Thoracic aorta (tissue), 2 donors: ENCODE data around the gene MFSD6L. TPM values are rescaled to one million over a fixed set of nuclear protein-coding genes. Genes with fewer than 3 reads are reported as not detected.
A peak's percentile ranks its signal among the peaks of the same experiment; 100 is the strongest.

Experiments used
- ATAC-seq: fragments of 150-250 bp; one replicate; pipeline ENCODE4 v1.8.0; 2017; ENCODE audit warnings: low read depth; ENCODE audit not compliant: insufficient number of reproducible peaks, low FRiP score
- DNase-seq: peaks from one replicate; pipeline ENCODE4 v3.0.0-alpha.2; 2020; ENCODE audit warnings: low spot score
- H3K27ac ChIP-seq, 2 donors: fragments of 200-600 bp; sonication (generic); 1 replicate in 1 of 2; 2 replicates in 1 of 2; pipeline ENCODE4 v1.5.1; 2016; ENCODE audit warnings: mild to moderate bottlenecking in 2 of 2, moderate library complexity in 2 of 2
- H3K27me3 ChIP-seq: fragments of 200-600 bp; sonication (generic); replicated peaks from 2 replicates; pipeline ENCODE4 v1.6.0; 2016; ENCODE audit warnings: mild to moderate bottlenecking; ENCODE audit not compliant: insufficient read depth
- H3K36me3 ChIP-seq: fragments of 200-600 bp; sonication (generic); one replicate; pipeline ENCODE4 v1.5.1; 2016
- H3K4me1 ChIP-seq, 2 donors: fragments of 200-600 bp; sonication (generic); 1 replicate in 1 of 2; 2 replicates in 1 of 2; pipeline versions ENCODE4 v1.5.1 to v1.6.0; 2016; ENCODE audit warnings: low read depth in 2 of 2, mild to moderate bottlenecking in 1 of 2; ENCODE audit not compliant: control insufficient read depth in 1 of 2
- H3K4me3 ChIP-seq: fragments of 200-600 bp; sonication (generic); 2 replicates; pipeline ENCODE4 v1.5.1; 2016; ENCODE audit warnings: mild to moderate bottlenecking
- H3K9me3 ChIP-seq: fragments of 200-600 bp; sonication (generic); 2 replicates; pipeline ENCODE4 v1.5.1; 2016
- CTCF ChIP-seq: fragments of 200-600 bp; sonication (generic); IDR thresholded peaks from one replicate; pipeline ENCODE4 v1.5.1; 2019; ENCODE audit warnings: antibody characterized with exemption
- total RNA-seq, 2 donors: library from RNA; depleted of rRNA; stranded (reverse); fragments of >200 nt; gene quantifications; one replicate each; pipeline versions ENCODE4 v1.1.0 to v1.2.3, GENCODE V29; 2016

MFSD6L gene
- total RNA-seq, 2 donors from 2014 or later, result 0.27 TPM; not detected in 1

- DNase-seq, result no peak
- no peaks in the 10 kb centered on the region for H3K36me3 ChIP-seq
- no peak overlapping the region for H3K4me3 ChIP-seq
- no peaks in the 10 kb centered on the region for H3K27me3 ChIP-seq
- TF ChIP-seq CTCF, result no peak
- no peaks in the 10 kb centered on the region for H3K9me3 ChIP-seq
- no peak overlapping the region for H3K27ac ChIP-seq
- no peak for ATAC-seq
- H3K4me1 ChIP-seq, result peaks cover 0 to 11% of the 10 kb centered on the region in 2 donors
Measured at GRCh38 chr17:8789743-8790142, 9.4 kb downstream of the MFSD6L start.

GRCh38 chr17:8788998-8789397, 10.2 kb downstream of the MFSD6L start:
- no peak for ATAC-seq

GRCh38 chr17:8785547-8786413, 13.4 kb downstream of the MFSD6L start:
- peak; percentile 39 for ATAC-seq
- peak overlapping the region in 1 of 2 donors; percentile 38 for H3K27ac ChIP-seq
- peak; percentile 85 for TF ChIP-seq CTCF

More at GRCh38 chr17:8788998-8789397, 10.2 kb downstream of the MFSD6L start:
- Histone ChIP-seq H3K36me3 (no peaks in the 10 kb centered on the region), H3K4me1 (peaks cover 0 to 11% of the 10 kb centered on the region in 2 donors), H3K27ac (no peak overlapping the region), H3K27me3 (no peaks in the 10 kb centered on the region), H3K4me3 (no peak overlapping the region), H3K9me3 (no peaks in the 10 kb centered on the region)
- DNase-seq, result no peak
- no peak for TF ChIP-seq CTCF

GRCh38 chr17:8782176-8782575, 17.0 kb downstream of the MFSD6L start:
- no peak for TF ChIP-seq CTCF
- Histone ChIP-seq H3K27ac (no peak overlapping the region), H3K9me3 (no peaks in the 10 kb centered on the region), H3K4me3 (no peak overlapping the region), H3K36me3 (no peaks in the 10 kb centered on the region), H3K4me1 (peaks cover 12 to 21% of the 10 kb centered on the region in 2 donors), H3K27me3 (no peaks in the 10 kb centered on the region)
- no peak for DNase-seq
- no peak for ATAC-seq

More at GRCh38 chr17:8785547-8786413, 13.4 kb downstream of the MFSD6L start:
- H3K27me3 ChIP-seq, result no peaks in the 10 kb centered on the region
- no peaks in the 10 kb centered on the region for H3K36me3 ChIP-seq
- no peaks in the 10 kb centered on the region for H3K9me3 ChIP-seq
- peaks cover 0 to 11% of the 10 kb centered on the region in 2 donors for H3K4me1 ChIP-seq
- DNase-seq, result peak; percentile 23
- H3K4me3 ChIP-seq, result no peak overlapping the region

DNA sequence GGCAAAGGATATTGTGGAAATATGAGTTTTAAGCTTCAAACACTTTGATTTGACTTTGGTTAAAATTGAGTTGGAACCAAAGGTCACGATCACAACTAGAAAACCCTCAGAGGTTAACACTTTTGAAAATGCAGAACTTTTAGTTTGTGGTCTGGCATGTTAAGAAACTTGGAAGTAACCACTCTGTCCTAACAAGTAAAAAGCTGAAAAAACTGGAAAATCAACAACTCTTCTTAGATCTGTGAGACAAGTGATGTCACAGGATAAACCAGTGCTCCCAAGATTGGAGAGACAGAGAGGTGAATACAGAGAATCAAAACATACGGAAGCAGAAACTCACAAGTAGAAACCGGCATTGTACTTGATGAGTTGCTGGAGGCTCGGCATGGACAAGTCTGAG, 17.4 kb downstream of the MFSD6L start:
- H3K4me3 ChIP-seq, result no peak overlapping the region
- no peaks in the 10 kb centered on the region for H3K27me3 ChIP-seq
- no peaks in the 10 kb centered on the region for H3K9me3 ChIP-seq
- ATAC-seq (no peak), DNase-seq (no peak)
- H3K27ac ChIP-seq, result no peak overlapping the region
- H3K4me1 ChIP-seq, result peaks cover 15 to 25% of the 10 kb centered on the region in 2 donors
- H3K36me3 ChIP-seq, result no peaks in the 10 kb centered on the region
- TF ChIP-seq CTCF, result no peak
